C4-2B (cell line): Measurements from ENCODE around the gene ZNF133.

Experiments used
- ZFX ChIP-seq: fragments of 450-650 bp; IDR thresholded peaks from 2 replicates; pipeline ENCODE4 v1.6.1; 2017
- TF ChIP-seq, protein P1 (sequence below): fragments of 450-650 bp; conservative IDR thresholded peaks from 2 replicates; pipeline ENCODE4 v1.5.1; 2017; ENCODE audit warnings: mild to moderate bottlenecking

DNA sequence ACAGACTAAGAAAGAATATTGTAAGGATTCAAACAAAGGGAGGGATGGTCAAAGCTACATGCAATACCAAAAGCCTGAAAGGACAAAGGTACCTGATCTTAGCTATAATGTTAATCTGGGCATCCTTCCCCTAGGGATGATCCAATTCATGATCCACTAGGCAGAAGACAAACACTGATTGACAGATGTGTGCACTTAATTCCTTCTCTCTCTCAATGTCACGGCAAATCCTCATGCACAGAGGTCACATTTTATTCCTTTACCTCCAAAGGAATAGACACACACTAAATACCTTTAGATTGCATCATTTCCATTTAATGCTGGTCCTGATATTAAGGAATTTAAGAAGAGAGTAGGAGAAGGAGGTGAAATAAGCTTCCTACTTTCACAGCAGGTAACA, 73.4 kb downstream of the ZNF133 start:
- TF ChIP-seq, protein P1, sequence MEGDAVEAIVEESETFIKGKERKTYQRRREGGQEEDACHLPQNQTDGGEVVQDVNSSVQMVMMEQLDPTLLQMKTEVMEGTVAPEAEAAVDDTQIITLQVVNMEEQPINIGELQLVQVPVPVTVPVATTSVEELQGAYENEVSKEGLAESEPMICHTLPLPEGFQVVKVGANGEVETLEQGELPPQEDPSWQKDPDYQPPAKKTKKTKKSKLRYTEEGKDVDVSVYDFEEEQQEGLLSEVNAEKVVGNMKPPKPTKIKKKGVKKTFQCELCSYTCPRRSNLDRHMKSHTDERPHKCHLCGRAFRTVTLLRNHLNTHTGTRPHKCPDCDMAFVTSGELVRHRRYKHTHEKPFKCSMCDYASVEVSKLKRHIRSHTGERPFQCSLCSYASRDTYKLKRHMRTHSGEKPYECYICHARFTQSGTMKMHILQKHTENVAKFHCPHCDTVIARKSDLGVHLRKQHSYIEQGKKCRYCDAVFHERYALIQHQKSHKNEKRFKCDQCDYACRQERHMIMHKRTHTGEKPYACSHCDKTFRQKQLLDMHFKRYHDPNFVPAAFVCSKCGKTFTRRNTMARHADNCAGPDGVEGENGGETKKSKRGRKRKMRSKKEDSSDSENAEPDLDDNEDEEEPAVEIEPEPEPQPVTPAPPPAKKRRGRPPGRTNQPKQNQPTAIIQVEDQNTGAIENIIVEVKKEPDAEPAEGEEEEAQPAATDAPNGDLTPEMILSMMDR: no peak
- TF ChIP-seq ZFX: no peak
